DMS 273 (cell line): ENCODE results near the gene NCOR1.
"Not testable (repeated sequence)": the region's sequence is repeated elsewhere in the genome, so short reads cannot be mapped to it uniquely, and the experiment has no call there.

Experiments used
- DNase-seq: peaks from one replicate; lab custom pipeline; 2025; ENCODE audit not compliant: unreplicated experiment; lab: John Stamatoyannopoulos, UW

NCOR1 gene

GRCh38 chr17:16215965-16216316, 607 bp upstream of the NCOR1 start:
- no peak for DNase-seq

GRCh38 chr17:16215002-16215272, 397 bp downstream of the NCOR1 start:
- peak; percentile 75 for DNase-seq

- peak; percentile 17 for DNase-seq
These were observed 938 bp downstream of the NCOR1 start for GRCh38 chr17:16214190-16215001.

- no peak for DNase-seq
These were observed 2.5 kb downstream of the NCOR1 start for GRCh38 chr17:16212793-16213192.

- no peak for DNase-seq
These were observed 3.7 kb downstream of the NCOR1 start for GRCh38 chr17:16211590-16211989.

GRCh38 chr17:16204763-16205162, 10.6 kb downstream of the NCOR1 start:
- not testable (repeated sequence) for DNase-seq

- DNase-seq: not testable (repeated sequence)
These were observed 12.5 kb downstream of the NCOR1 start for GRCh38 chr17:16202554-16203500.

- DNase-seq: not testable (repeated sequence)
These were observed 13.6 kb downstream of the NCOR1 start for GRCh38 chr17:16201693-16202131.

GRCh38 chr17:16199093-16199492, 16.2 kb downstream of the NCOR1 start:
- DNase-seq: peak; percentile 3

- DNase-seq: no peak
These were observed 18.1 kb downstream of the NCOR1 start for GRCh38 chr17:16197276-16197675.

- DNase-seq: not testable (repeated sequence)
These were observed 21.0 kb downstream of the NCOR1 start for GRCh38 chr17:16194307-16194835.

GRCh38 chr17:16191604-16192003, 23.7 kb downstream of the NCOR1 start:
- no peak for DNase-seq

- no peak for DNase-seq
These were observed 24.5 kb downstream of the NCOR1 start for GRCh38 chr17:16190703-16191360.

- DNase-seq: peak; percentile 23
These were observed 25.5 kb downstream of the NCOR1 start for GRCh38 chr17:16189791-16190348.

- no peak for DNase-seq
These were observed 27.7 kb downstream of the NCOR1 start for GRCh38 chr17:16187642-16188041.

- DNase-seq: no peak
These were observed 33.8 kb downstream of the NCOR1 start for GRCh38 chr17:16181581-16181980.

- DNase-seq: no peak
These were observed 36.5 kb downstream of the NCOR1 start for GRCh38 chr17:16178836-16179235.

GRCh38 chr17:16171613-16172012, 43.7 kb downstream of the NCOR1 start:
- no peak for DNase-seq

GRCh38 chr17:16166766-16167165, 48.6 kb downstream of the NCOR1 start:
- not testable (repeated sequence) for DNase-seq

- DNase-seq: no peak
These were observed 56.6 kb downstream of the NCOR1 start for GRCh38 chr17:16158714-16159113.

- peak; percentile 2 for DNase-seq
These were observed 59.8 kb downstream of the NCOR1 start for GRCh38 chr17:16155536-16155935.
